ENCODE measurements around the gene KANK2.

Gene KANK2

GRCh38 chr19:11225815-11226214 lies 28.5 kb upstream of the KANK2 start:
- no peak for DNase-seq

GRCh38 chr19:11225172-11225571 lies 27.8 kb upstream of the KANK2 start:
- DNase-seq, result no peak

- no peak for DNase-seq
These were observed 27.1 kb upstream of the KANK2 start for GRCh38 chr19:11224429-11224828.

- DNase-seq, result no peak
These were observed 25.9 kb upstream of the KANK2 start for GRCh38 chr19:11223200-11223599.

- DNase-seq, result no peak
These were observed 23.8 kb upstream of the KANK2 start for GRCh38 chr19:11221082-11221598.

- DNase-seq, result no peak
These were observed 17.0 kb upstream of the KANK2 start for GRCh38 chr19:11214387-11214786.

GRCh38 chr19:11210656-11210928 lies 13.2 kb upstream of the KANK2 start:
- DNase-seq, result no peak

- no peak for DNase-seq
These were observed 12.7 kb upstream of the KANK2 start for GRCh38 chr19:11209839-11210655.

GRCh38 chr19:11208561-11209471 lies 11.5 kb upstream of the KANK2 start:
- no peak for DNase-seq

GRCh38 chr19:11205939-11206570 lies 8.7 kb upstream of the KANK2 start:
- DNase-seq, result no peak

- no peak for DNase-seq
These were observed 7.6 kb upstream of the KANK2 start for GRCh38 chr19:11204943-11205349.

- no peak for DNase-seq
These were observed 6.8 kb upstream of the KANK2 start for GRCh38 chr19:11204076-11204602.

- DNase-seq, result peak in 11 of 14 donors; percentile 16 to 84 (median 42)
These were observed 6.1 kb upstream of the KANK2 start for GRCh38 chr19:11203194-11204075.

GRCh38 chr19:11202488-11203193 lies 5.3 kb upstream of the KANK2 start:
- DNase-seq, result no peak

- DNase-seq, result no peak
These were observed 4.4 kb upstream of the KANK2 start for GRCh38 chr19:11201791-11202190.

GRCh38 chr19:11200931-11201330 lies 3.6 kb upstream of the KANK2 start:
- no peak for DNase-seq

GRCh38 chr19:11200015-11200574 lies 2.8 kb upstream of the KANK2 start:
- no peak for DNase-seq

GRCh38 chr19:11199517-11199916 lies 2.2 kb upstream of the KANK2 start:
- DNase-seq, result no peak

- DNase-seq, result no peak
These were observed 1.6 kb upstream of the KANK2 start for GRCh38 chr19:11198769-11199424.

- no peak for DNase-seq
These were observed 810 bp upstream of the KANK2 start for GRCh38 chr19:11198175-11198534.
